CD4-positive, CD25-positive, alpha-beta regulatory T cell (primary cell): ENCODE data around the gene DISC1. TPM values are rescaled to one million over a fixed set of nuclear protein-coding genes. Genes with fewer than 3 reads are reported as not detected.

ENCODE experiments used
- ATAC-seq, 2 donors: fragments of 150-1000 bp; cut with Tn5 transposase; one replicate each; pipeline ENCODE4 v1.10.0; 2021; ENCODE audit warnings: low read depth in 2 of 2, moderate number of reproducible peaks in 2 of 2, moderate library complexity in 1 of 2
- DNase-seq, 3 donors: peaks; one replicate each; pipeline versions ENCODE4 v3.0.0 to v3.0.0-alpha.2; 2012 to 2022; ENCODE audit warnings: mixed read lengths in 1 of 3
- H3K27ac ChIP-seq: one replicate; pipeline ENCODE4 v1.7.0; 2013; ENCODE audit warnings: mild to moderate bottlenecking, low read length; ENCODE audit not compliant: insufficient read depth, poor library complexity, severe bottlenecking
- H3K27me3 ChIP-seq: one replicate; pipeline ENCODE4 v1.7.0; 2013; ENCODE audit warnings: low read length; ENCODE audit not compliant: control insufficient read depth, insufficient read depth
- H3K36me3 ChIP-seq: one replicate; pipeline ENCODE4 v1.7.0; 2013; ENCODE audit warnings: mild to moderate bottlenecking, low read length, moderate library complexity; ENCODE audit not compliant: control insufficient read depth, insufficient read depth
- H3K4me1 ChIP-seq: 2 replicates; pipeline ENCODE4 v1.7.0; 2013; ENCODE audit warnings: mild to moderate bottlenecking, low read length; ENCODE audit not compliant: insufficient read depth, control insufficient read depth, poor library complexity, severe bottlenecking
- H3K4me3 ChIP-seq: one replicate; pipeline ENCODE4 v1.7.0; 2013; ENCODE audit warnings: low read depth, mild to moderate bottlenecking, low read length, moderate library complexity
- H3K9me3 ChIP-seq, 2 experiments: 1 replicate in 1 of 2; 2 replicates in 1 of 2; pipeline ENCODE4 v1.7.0; 2013; ENCODE audit warnings: low read length in 2 of 2, mild to moderate bottlenecking in 1 of 2, moderate library complexity in 1 of 2; ENCODE audit not compliant: control insufficient read depth in 2 of 2
- H3K27ac Mint-ChIP-seq, 3 donors: one replicate each; pipeline ENCODE4 v1.8.0; 2020 to 2022; ENCODE audit warnings: mild to moderate bottlenecking in 3 of 3, mixed read lengths in 3 of 3, moderate library complexity in 2 of 3
- H3K27me3 Mint-ChIP-seq: one replicate; pipeline ENCODE4 v1.8.0; 2022; ENCODE audit warnings: mild to moderate bottlenecking, mixed read lengths
- H3K36me3 Mint-ChIP-seq: one replicate; pipeline ENCODE4 v1.8.0; 2020; ENCODE audit warnings: mixed read lengths
- H3K4me1 Mint-ChIP-seq, 4 donors: one replicate each; pipeline ENCODE4 v1.8.0; 2020 to 2022; ENCODE audit warnings: mixed read lengths in 4 of 4, mild to moderate bottlenecking in 1 of 4
- H3K4me3 Mint-ChIP-seq, 4 donors: one replicate each; pipeline ENCODE4 v1.8.0; 2020 to 2022; ENCODE audit warnings: mild to moderate bottlenecking in 4 of 4, mixed read lengths in 4 of 4, moderate library complexity in 3 of 4
- H3K9me3 Mint-ChIP-seq, 7 donors: one replicate each; pipeline ENCODE4 v1.8.0; 2020 to 2022; ENCODE audit warnings: mixed read lengths in 7 of 7, mild to moderate bottlenecking in 3 of 7, moderate library complexity in 2 of 7
- polyA plus RNA-seq, 4 donors: library from polyadenylated mRNA; unstranded; fragments of 300-500 nt; fragmentation: Illumina TruSeq; gene quantifications; one replicate each; pipeline ENCODE4 v1.2.3, GENCODE V29; 2021
- total RNA-seq: library from RNA; stranded (reverse); gene quantifications from one replicate; pipeline ENCODE4 v1.2.3, GENCODE V29; 2022

Gene DISC1
- total and polyA plus RNA-seq, 5 donors from 2014 or later: 0.78 to 25.5 (median 2.5) TPM

- Histone ChIP-seq H3K27ac (no peak overlapping the region), H3K9me3 (no peaks in the 10 kb centered on the region), H3K4me3 (no peak overlapping the region), H3K36me3 (peaks cover 10% of the 10 kb centered on the region), H3K4me1 (no peaks in the 10 kb centered on the region), H3K27me3 (no peaks in the 10 kb centered on the region)
- DNase-seq (no peak), ATAC-seq (no peak)
- peak overlapping the region in 1 of 4 donors; percentile 87 for H3K4me3 Mint-ChIP-seq
- no peak overlapping the region for H3K27ac Mint-ChIP-seq
- H3K9me3 Mint-ChIP-seq: peaks cover 0 to 2% (median 0%) of the 10 kb centered on the region in 7 donors
- peaks cover 0 to 5% (median 0%) of the 10 kb centered on the region in 4 donors for H3K4me1 Mint-ChIP-seq
- H3K36me3 Mint-ChIP-seq: peaks cover 26% of the 10 kb centered on the region
- H3K27me3 Mint-ChIP-seq: no peaks in the 10 kb centered on the region
Measured at GRCh38 chr1:231814021-231814420, 187.4 kb downstream of the DISC1 start.

GRCh38 chr1:231814521-231814920 lies 187.9 kb downstream of the DISC1 start:
- Histone ChIP-seq H3K27me3 (no peaks in the 10 kb centered on the region), H3K4me3 (no peak overlapping the region), H3K9me3 (no peaks in the 10 kb centered on the region), H3K27ac (no peak overlapping the region), H3K4me1 (no peaks in the 10 kb centered on the region), H3K36me3 (peaks cover 10% of the 10 kb centered on the region)
- peaks cover 0 to 2% (median 0%) of the 10 kb centered on the region in 7 donors for H3K9me3 Mint-ChIP-seq
- H3K4me1 Mint-ChIP-seq: peaks cover 0 to 5% (median 0%) of the 10 kb centered on the region in 4 donors
- DNase-seq (no peak), ATAC-seq (no peak)
- H3K4me3 Mint-ChIP-seq: no peak overlapping the region
- H3K36me3 Mint-ChIP-seq: peaks cover 26% of the 10 kb centered on the region
- H3K27me3 Mint-ChIP-seq: no peaks in the 10 kb centered on the region
- H3K27ac Mint-ChIP-seq: no peak overlapping the region

DNA sequence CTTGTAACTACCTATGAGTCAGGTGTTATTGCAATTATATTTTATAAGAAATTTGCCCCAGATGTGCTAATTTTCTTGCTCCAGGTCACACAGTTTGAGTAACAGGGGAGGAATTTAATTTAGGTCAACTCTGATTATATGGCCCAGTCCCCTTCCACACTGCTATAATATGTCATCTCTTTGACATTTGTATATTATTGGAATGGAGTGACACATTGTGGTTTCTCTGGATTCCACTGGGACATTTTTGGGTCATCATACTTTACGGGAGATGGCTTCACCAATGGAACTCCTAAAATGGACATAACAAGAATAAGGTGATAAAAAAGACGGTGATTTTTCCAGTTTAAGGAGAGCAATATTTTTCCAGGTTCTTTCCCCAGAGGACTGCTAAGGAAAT lies 191.2 kb downstream of the DISC1 start:
- ATAC-seq: no peak
- peaks cover 10% of the 10 kb centered on the region for H3K36me3 ChIP-seq
- H3K4me1 ChIP-seq: no peaks in the 10 kb centered on the region
- H3K4me3 ChIP-seq: no peak overlapping the region
- Mint-ChIP-seq H3K4me3 (no peak overlapping the region), H3K27ac (no peak overlapping the region), H3K27me3 (no peaks in the 10 kb centered on the region), H3K36me3 (peaks cover 32% of the 10 kb centered on the region), H3K4me1 (peaks cover 0 to 5% (median 0%) of the 10 kb centered on the region in 4 donors), H3K9me3 (peaks cover 0 to 2% (median 0%) of the 10 kb centered on the region in 7 donors)
- DNase-seq: no peak
- no peaks in the 10 kb centered on the region for H3K9me3 ChIP-seq
- H3K27ac ChIP-seq: no peak overlapping the region
- H3K27me3 ChIP-seq: no peaks in the 10 kb centered on the region

GRCh38 chr1:231818337-231818736 lies 191.7 kb downstream of the DISC1 start:
- H3K27me3 ChIP-seq: no peaks in the 10 kb centered on the region
- Mint-ChIP-seq H3K9me3 (peaks cover 0 to 1% (median 0%) of the 10 kb centered on the region in 7 donors), H3K27me3 (no peaks in the 10 kb centered on the region), H3K27ac (no peak overlapping the region), H3K4me3 (no peak overlapping the region), H3K36me3 (peaks cover 28% of the 10 kb centered on the region), H3K4me1 (peaks cover 0 to 5% (median 0%) of the 10 kb centered on the region in 4 donors)
- no peak overlapping the region for H3K4me3 ChIP-seq
- ATAC-seq (no peak), DNase-seq (no peak)
- peaks cover 6% of the 10 kb centered on the region for H3K36me3 ChIP-seq
- no peaks in the 10 kb centered on the region for H3K4me1 ChIP-seq
- no peak overlapping the region for H3K27ac ChIP-seq
- H3K9me3 ChIP-seq: no peaks in the 10 kb centered on the region

DNA sequence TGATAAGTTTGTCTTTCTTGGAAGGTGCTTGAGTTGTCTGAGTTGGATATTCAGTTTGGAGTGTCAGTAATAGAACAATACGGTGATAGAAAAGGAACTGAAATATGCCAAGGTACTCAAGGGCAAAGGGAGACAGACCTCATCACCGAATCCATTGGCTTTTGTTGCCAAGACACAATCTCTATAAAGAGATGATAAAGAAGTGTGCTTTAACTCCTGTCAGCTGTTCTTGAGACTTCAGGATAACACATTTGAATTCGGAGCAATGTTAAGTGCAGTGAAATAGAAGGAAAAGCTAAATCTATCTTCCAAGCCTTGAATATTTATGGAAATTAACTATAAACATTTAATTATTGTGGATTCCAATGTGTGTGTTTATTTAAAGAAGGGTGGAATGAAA lies 194.7 kb downstream of the DISC1 start:
- H3K4me3 ChIP-seq: no peak overlapping the region
- no peak overlapping the region for H3K27ac Mint-ChIP-seq
- H3K4me1 ChIP-seq: no peaks in the 10 kb centered on the region
- H3K27me3 ChIP-seq: no peaks in the 10 kb centered on the region
- H3K36me3 ChIP-seq: peaks cover 3% of the 10 kb centered on the region
- DNase-seq (no peak), ATAC-seq (no peak)
- no peak overlapping the region for H3K27ac ChIP-seq
- no peak overlapping the region for H3K4me3 Mint-ChIP-seq
- no peaks in the 10 kb centered on the region for H3K27me3 Mint-ChIP-seq
- peaks cover 33% of the 10 kb centered on the region for H3K36me3 Mint-ChIP-seq
- H3K9me3 ChIP-seq: no peaks in the 10 kb centered on the region
- H3K4me1 Mint-ChIP-seq: peaks cover 0 to 5% (median 1%) of the 10 kb centered on the region in 4 donors
- no peaks in the 10 kb centered on the region for H3K9me3 Mint-ChIP-seq

DNA sequence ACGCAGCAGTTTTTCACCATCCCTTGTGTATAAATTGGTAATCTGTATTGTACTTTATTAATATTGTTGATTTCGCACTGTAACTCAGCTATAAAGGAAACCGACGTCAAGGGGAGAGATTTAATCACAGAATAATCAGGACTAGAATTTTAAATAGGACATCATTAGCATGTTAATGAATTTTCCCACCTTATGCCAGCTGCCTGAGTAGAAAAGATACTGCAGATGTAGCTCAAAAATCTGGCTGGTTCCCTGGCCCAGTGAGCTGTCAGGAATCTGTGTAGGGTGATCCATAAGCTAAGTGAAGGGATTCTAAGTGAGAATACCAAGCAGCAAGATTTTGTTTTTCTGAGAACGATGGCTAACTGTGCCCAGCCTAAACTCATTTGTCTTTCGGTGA lies 195.5 kb downstream of the DISC1 start:
- no peaks in the 10 kb centered on the region for H3K27me3 Mint-ChIP-seq
- peaks cover 28% of the 10 kb centered on the region for H3K36me3 Mint-ChIP-seq
- DNase-seq (no peak), ATAC-seq (no peak)
- H3K27me3 ChIP-seq: no peaks in the 10 kb centered on the region
- H3K4me3 Mint-ChIP-seq: no peak overlapping the region
- no peaks in the 10 kb centered on the region for H3K4me1 ChIP-seq
- no peak overlapping the region for H3K27ac Mint-ChIP-seq
- H3K4me1 Mint-ChIP-seq: peaks cover 0 to 5% (median 1%) of the 10 kb centered on the region in 4 donors
- H3K36me3 ChIP-seq: peaks cover 3% of the 10 kb centered on the region
- H3K9me3 Mint-ChIP-seq: no peaks in the 10 kb centered on the region
- no peak overlapping the region for H3K4me3 ChIP-seq
- no peaks in the 10 kb centered on the region for H3K9me3 ChIP-seq
- no peak overlapping the region for H3K27ac ChIP-seq

GRCh38 chr1:231826566-231826965 lies 200.0 kb downstream of the DISC1 start:
- no peaks in the 10 kb centered on the region for H3K27me3 Mint-ChIP-seq
- Histone ChIP-seq H3K36me3 (no peaks in the 10 kb centered on the region), H3K4me3 (no peak overlapping the region), H3K9me3 (no peaks in the 10 kb centered on the region), H3K27ac (no peak overlapping the region), H3K27me3 (no peaks in the 10 kb centered on the region), H3K4me1 (no peaks in the 10 kb centered on the region)
- peaks cover 0 to 1% (median 0%) of the 10 kb centered on the region in 7 donors for H3K9me3 Mint-ChIP-seq
- ATAC-seq: no peak
- H3K4me1 Mint-ChIP-seq: peaks cover 0 to 4% (median 0%) of the 10 kb centered on the region in 4 donors
- H3K27ac Mint-ChIP-seq: no peak overlapping the region
- DNase-seq: no peak
- H3K36me3 Mint-ChIP-seq: peaks cover 29% of the 10 kb centered on the region
- no peak overlapping the region for H3K4me3 Mint-ChIP-seq

GRCh38 chr1:231827337-231828105 lies 200.9 kb downstream of the DISC1 start:
- no peaks in the 10 kb centered on the region for H3K9me3 ChIP-seq
- H3K4me3 Mint-ChIP-seq: no peak overlapping the region
- H3K4me1 Mint-ChIP-seq: peaks cover 0 to 9% (median 0%) of the 10 kb centered on the region in 4 donors
- no peaks in the 10 kb centered on the region for H3K27me3 ChIP-seq
- peaks cover 0 to 1% (median 0%) of the 10 kb centered on the region in 7 donors for H3K9me3 Mint-ChIP-seq
- no peaks in the 10 kb centered on the region for H3K36me3 ChIP-seq
- DNase-seq: no peak
- H3K27ac Mint-ChIP-seq: no peak overlapping the region
- H3K4me1 ChIP-seq: no peaks in the 10 kb centered on the region
- no peaks in the 10 kb centered on the region for H3K27me3 Mint-ChIP-seq
- no peak for ATAC-seq
- no peak overlapping the region for H3K4me3 ChIP-seq
- H3K27ac ChIP-seq: no peak overlapping the region
- H3K36me3 Mint-ChIP-seq: peaks cover 29% of the 10 kb centered on the region
